Epithelial cell of proximal tubule (primary cell): ENCODE data around the gene CELF1. TPM values are rescaled to one million over a fixed set of nuclear protein-coding genes. Genes with fewer than 3 reads are reported as not detected.

Experiments
- DNase-seq: peaks from one replicate; pipeline ENCODE4 v3.0.0-alpha.2; 2011; ENCODE audit warnings: low read depth
- H3K4me3 ChIP-seq: 2 replicates; pipeline ENCODE4 v1.5.1; 2011; ENCODE audit warnings: low read depth, mild to moderate bottlenecking, low read length
- total RNA-seq: library from RNA; depleted of rRNA; stranded (reverse); fragments of >200 nt; gene quantifications from 2 replicates; pipeline ENCODE4 v1.2.3, GENCODE V29; 2015
- TF ChIP-seq, protein P1 (sequence below): conservative IDR thresholded peaks from 2 replicates; pipeline ENCODE4 v1.5.1; 2012; ENCODE audit warnings: low read depth, mild to moderate bottlenecking, low read length

The CELF1 gene
- total RNA-seq, 1 donor from 2014 or later = 64.8 TPM

DNA sequence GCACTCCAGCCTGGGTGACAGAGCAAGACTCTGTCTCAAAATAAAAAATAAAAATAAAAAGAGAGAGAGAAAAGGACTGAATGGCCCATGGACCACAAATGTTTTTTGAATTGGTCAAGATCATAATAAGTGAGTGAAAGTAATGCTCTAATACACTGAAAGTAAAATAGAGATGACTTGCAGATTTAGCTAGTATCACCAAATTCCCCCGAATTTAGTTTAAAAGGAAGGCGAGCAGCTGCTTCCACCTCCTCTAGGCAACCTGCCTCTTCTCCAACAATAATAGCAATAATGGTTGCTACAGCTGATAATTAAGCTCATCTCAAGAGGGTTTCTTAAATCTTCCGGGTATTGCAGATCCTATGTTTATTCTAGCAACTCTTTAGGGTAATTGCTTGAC lies 36.8 kb downstream of the CELF1 start:
- no peak overlapping the region for H3K4me3 ChIP-seq
- no peak for DNase-seq
- TF ChIP-seq, protein P1, sequence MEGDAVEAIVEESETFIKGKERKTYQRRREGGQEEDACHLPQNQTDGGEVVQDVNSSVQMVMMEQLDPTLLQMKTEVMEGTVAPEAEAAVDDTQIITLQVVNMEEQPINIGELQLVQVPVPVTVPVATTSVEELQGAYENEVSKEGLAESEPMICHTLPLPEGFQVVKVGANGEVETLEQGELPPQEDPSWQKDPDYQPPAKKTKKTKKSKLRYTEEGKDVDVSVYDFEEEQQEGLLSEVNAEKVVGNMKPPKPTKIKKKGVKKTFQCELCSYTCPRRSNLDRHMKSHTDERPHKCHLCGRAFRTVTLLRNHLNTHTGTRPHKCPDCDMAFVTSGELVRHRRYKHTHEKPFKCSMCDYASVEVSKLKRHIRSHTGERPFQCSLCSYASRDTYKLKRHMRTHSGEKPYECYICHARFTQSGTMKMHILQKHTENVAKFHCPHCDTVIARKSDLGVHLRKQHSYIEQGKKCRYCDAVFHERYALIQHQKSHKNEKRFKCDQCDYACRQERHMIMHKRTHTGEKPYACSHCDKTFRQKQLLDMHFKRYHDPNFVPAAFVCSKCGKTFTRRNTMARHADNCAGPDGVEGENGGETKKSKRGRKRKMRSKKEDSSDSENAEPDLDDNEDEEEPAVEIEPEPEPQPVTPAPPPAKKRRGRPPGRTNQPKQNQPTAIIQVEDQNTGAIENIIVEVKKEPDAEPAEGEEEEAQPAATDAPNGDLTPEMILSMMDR = no peak

DNA sequence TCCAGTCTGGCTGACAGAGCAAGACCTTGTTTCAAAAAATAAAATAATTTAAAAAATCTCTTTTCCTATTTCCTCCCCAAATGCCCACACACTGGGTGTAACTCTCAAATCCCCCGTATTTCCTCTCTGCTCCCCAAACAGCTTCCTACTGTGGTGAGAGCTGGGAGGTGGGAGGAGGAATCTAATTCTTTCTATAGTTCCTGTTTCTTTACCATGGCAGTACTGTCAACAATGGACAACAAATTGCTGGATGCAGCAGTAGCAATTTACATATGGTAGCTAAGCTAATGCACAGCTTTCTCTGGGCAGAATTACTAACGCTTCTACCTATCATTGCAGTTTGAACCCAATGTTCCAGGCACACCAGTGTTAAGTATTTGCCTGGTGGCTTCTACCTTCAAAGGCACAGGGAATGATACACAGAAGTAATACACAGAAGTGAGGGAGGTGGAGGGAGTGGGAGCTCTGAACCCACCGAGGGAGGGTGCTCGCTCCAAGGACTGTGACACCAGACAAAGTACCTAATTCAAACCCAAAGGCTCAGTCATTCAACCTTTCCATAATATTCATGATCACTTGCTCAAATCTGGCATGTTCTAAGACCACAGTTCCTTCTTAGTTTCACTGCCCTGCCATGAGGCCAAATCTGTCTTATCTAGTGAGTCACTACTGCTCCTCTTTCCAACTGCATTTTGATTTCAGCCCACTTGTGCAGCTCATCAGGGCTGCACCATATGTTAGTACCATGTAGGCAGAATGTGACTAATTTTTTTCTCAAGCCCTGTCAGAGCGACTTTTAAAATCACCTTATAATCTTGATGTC lies 37.9 kb downstream of the CELF1 start:
- no peak for DNase-seq
- no peak overlapping the region for H3K4me3 ChIP-seq
- TF ChIP-seq, protein P1 = no peak

DNA sequence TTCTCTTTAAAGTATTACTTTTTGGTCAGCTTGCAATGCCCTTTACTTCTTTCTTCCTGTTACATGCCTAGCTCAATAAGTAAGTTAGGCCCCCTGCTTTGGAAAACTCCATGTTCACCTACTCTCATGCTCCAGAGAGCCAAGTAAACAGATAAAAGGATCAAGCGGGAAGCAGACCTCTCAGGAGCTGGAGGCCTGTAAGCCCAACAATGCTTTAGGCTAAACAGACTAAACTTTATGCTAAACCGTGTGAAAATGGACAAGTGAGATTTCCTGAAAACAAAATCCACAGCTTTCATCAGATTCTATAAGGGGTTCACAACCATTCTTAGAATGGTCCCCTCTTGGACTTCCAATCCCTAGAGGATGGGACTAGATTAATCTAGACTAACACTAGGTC lies 40.2 kb downstream of the CELF1 start:
- no peak for DNase-seq
- TF ChIP-seq, protein P1 = no peak
- H3K4me3 ChIP-seq = no peak overlapping the region

DNA sequence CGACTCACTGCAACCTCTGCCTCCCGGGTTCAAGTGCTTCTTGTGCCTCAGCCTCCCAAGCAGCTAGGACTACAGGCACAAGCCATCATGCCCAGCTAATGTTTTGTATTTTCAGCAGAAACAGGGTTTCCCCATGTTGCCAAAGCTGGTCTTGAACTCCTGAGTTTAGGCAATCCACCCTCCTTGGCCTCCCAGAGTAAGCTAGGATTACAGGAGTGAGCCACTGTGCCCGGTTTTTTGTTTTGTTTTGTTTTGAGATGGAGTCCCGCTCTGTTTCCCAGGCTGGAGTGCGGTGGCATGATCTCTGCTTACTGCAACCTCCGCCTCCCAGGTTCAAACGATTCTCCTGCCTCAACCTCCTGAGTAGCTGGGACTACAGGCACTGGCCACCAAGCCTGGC lies 41.0 kb downstream of the CELF1 start:
- H3K4me3 ChIP-seq = no peak overlapping the region
- TF ChIP-seq, protein P1 = no peak
- no peak for DNase-seq

DNA sequence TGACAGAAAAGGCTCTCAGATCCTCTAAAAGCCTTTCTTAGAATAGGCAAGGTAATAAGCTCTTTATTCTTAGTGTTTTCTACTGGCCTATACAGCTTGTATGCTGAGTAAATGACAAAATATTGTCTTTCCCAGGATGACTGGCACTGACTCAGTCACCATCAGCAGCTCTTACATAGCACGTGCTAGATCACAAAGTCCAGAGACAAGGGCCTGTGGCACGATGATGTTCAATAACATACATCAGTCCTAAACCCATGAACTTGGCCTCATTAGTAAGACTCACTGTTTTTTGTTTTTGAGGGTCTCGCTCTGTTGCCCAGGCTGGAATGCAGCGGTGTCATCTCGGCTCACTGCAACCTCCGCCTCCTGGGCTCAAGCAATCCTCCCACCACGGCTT lies 42.7 kb downstream of the CELF1 start:
- DNase-seq = no peak
- TF ChIP-seq, protein P1 = no peak
- H3K4me3 ChIP-seq = no peak overlapping the region

DNA sequence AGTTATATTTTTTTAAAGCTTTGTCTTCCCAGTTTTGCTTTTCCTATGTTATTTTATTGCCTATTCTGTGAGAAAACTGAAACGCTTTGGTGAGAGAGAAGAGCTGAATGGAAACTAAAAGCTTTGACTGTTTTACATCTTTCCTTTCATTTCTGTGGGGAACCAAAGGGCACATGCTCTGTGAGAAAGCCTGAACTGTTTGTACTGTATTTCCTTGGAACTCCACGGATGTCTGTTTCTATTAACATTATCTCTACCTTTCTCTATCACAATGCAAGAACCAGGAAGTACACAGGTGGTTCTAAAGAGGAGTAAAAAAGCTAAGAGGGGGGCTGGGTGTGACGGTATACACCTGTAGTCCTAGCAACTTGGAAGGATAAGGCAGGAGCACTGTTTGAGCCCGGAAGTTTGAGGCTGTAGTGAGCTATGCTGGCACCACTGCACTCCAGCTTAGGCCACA lies 43.8 kb downstream of the CELF1 start:
- TF ChIP-seq, protein P1 = no peak
- no peak for DNase-seq
- no peak overlapping the region for H3K4me3 ChIP-seq
